H9 (cell line): Measurements from ENCODE around the gene NAA50. TPM values are rescaled to one million over a fixed set of nuclear protein-coding genes. Genes with fewer than 3 reads are reported as not detected.

Experiments
- DNase-seq: peaks from one replicate; pipeline ENCODE4 v3.0.0-alpha.2; 2017
- H2AFZ ChIP-seq: one replicate; pipeline ENCODE4 v1.6.1; 2013; ENCODE audit warnings: mild to moderate bottlenecking, low read length, control low read depth, moderate library complexity
- H2AK5ac ChIP-seq: 2 replicates; pipeline ENCODE4 v1.6.1; 2013; ENCODE audit warnings: low read length, control low read depth, mixed read lengths; ENCODE audit not compliant: insufficient read length
- H2BK120ac ChIP-seq: one replicate; pipeline ENCODE4 v1.6.1; 2013; ENCODE audit warnings: low read depth, mild to moderate bottlenecking, low read length, control low read depth, inconsistent platforms; ENCODE audit not compliant: poor library complexity, severe bottlenecking
- H2BK12ac ChIP-seq: 2 replicates; pipeline ENCODE4 v1.6.1; 2013; ENCODE audit warnings: low read length, control low read depth, mixed read lengths, low read depth; ENCODE audit not compliant: insufficient read length
- H2BK15ac ChIP-seq: 2 replicates; pipeline ENCODE4 v1.6.1; 2013; ENCODE audit warnings: low read depth, low read length, control low read depth
- H2BK20ac ChIP-seq: one replicate; pipeline ENCODE4 v1.6.1; 2013; ENCODE audit warnings: low read depth, mild to moderate bottlenecking, low read length, control low read depth, inconsistent platforms; ENCODE audit not compliant: poor library complexity, severe bottlenecking
- H2BK5ac ChIP-seq: 2 replicates; pipeline ENCODE4 v1.6.1; 2013; ENCODE audit warnings: low read length, control low read depth, mixed read lengths; ENCODE audit not compliant: insufficient read length
- H3K14ac ChIP-seq: 2 replicates; pipeline ENCODE4 v1.6.1; 2013; ENCODE audit warnings: low read length, control low read depth; ENCODE audit not compliant: insufficient read depth
- H3K18ac ChIP-seq: 2 replicates; pipeline ENCODE4 v1.6.1; 2013; ENCODE audit warnings: low read depth, mild to moderate bottlenecking, mixed read lengths, low read length, control low read depth; ENCODE audit not compliant: insufficient read length
- H3K23ac ChIP-seq: 2 replicates; pipeline ENCODE4 v1.6.1; 2013; ENCODE audit warnings: low read length, control low read depth, mixed read lengths, low read depth; ENCODE audit not compliant: insufficient read length
- H3K23me2 ChIP-seq: 2 replicates; pipeline ENCODE4 v1.6.1; 2013; ENCODE audit warnings: low read depth, mild to moderate bottlenecking, mixed read lengths, low read length, control low read depth; ENCODE audit not compliant: insufficient read length, poor library complexity, severe bottlenecking
- H3K27ac ChIP-seq: 2 replicates; pipeline ENCODE4 v1.5.1; 2013; ENCODE audit warnings: low read length, control low read depth, mixed read lengths, low read depth; ENCODE audit not compliant: insufficient read length
- H3K27me3 ChIP-seq: 2 replicates; pipeline ENCODE4 v1.6.1; 2013; ENCODE audit warnings: low read length, control low read depth, inconsistent platforms; ENCODE audit not compliant: insufficient read depth
- H3K4ac ChIP-seq: 2 replicates; pipeline ENCODE4 v1.6.1; 2013; ENCODE audit warnings: low read depth, mild to moderate bottlenecking, control low read depth, inconsistent platforms, low read length, moderate library complexity
- H3K4me1 ChIP-seq: 2 replicates; pipeline ENCODE4 v1.6.1; 2013; ENCODE audit warnings: low read length, control low read depth, inconsistent platforms; ENCODE audit not compliant: insufficient read depth
- H3K4me2 ChIP-seq: 2 replicates; pipeline ENCODE4 v1.6.1; 2013; ENCODE audit warnings: low read length, control low read depth, mixed read lengths; ENCODE audit not compliant: insufficient read length, insufficient read depth
- H3K56ac ChIP-seq: 2 replicates; pipeline ENCODE4 v1.6.1; 2013; ENCODE audit warnings: low read depth, mild to moderate bottlenecking, mixed read lengths, low read length, control low read depth; ENCODE audit not compliant: insufficient read length
- H3K79me1 ChIP-seq: 2 replicates; pipeline ENCODE4 v1.6.1; 2013; ENCODE audit warnings: low read depth, mild to moderate bottlenecking, moderate library complexity, low read length, control low read depth, inconsistent platforms; ENCODE audit not compliant: insufficient read depth, poor library complexity, severe bottlenecking
- H3K79me2 ChIP-seq: 2 replicates; pipeline ENCODE4 v1.6.1; 2013; ENCODE audit warnings: low read length, control low read depth, inconsistent platforms; ENCODE audit not compliant: insufficient read depth
- H3K9ac ChIP-seq: 2 replicates; pipeline ENCODE4 v1.6.1; 2013; ENCODE audit warnings: low read length, control low read depth, mixed read lengths; ENCODE audit not compliant: insufficient read length; ENCODE audit errors: extremely low read depth
- H3K9me3 ChIP-seq: one replicate; pipeline ENCODE4 v1.6.1; 2013; ENCODE audit warnings: low read depth, low read length, inconsistent platforms; ENCODE audit not compliant: control insufficient read depth
- H3T11ph ChIP-seq: one replicate; pipeline ENCODE4 v1.6.1; 2013; ENCODE audit warnings: mild to moderate bottlenecking, low read length, control low read depth, inconsistent platforms
- H4K20me1 ChIP-seq: one replicate; pipeline ENCODE4 v1.6.1; 2013; ENCODE audit not compliant: control insufficient read depth, insufficient read length, insufficient read depth
- H4K5ac ChIP-seq: 2 replicates; pipeline ENCODE4 v1.6.1; 2013; ENCODE audit warnings: low read depth, mild to moderate bottlenecking, mixed read lengths, low read length, control low read depth; ENCODE audit not compliant: insufficient read length
- H4K8ac ChIP-seq: replicated peaks from 2 replicates; pipeline ENCODE4 v1.6.1; 2013; ENCODE audit warnings: low read length, control low read depth, mixed read lengths, low read depth; ENCODE audit not compliant: insufficient read length
- H4K91ac ChIP-seq: 2 replicates; pipeline ENCODE4 v1.6.1; 2013; ENCODE audit warnings: low read depth, mild to moderate bottlenecking, moderate library complexity, mixed read lengths, low read length, control low read depth; ENCODE audit not compliant: insufficient read length
- H3K27ac Mint-ChIP-seq, 3 experiments: 2 replicates in 2 of 3; 3 replicates in 1 of 3; pipeline ENCODE4 v1.8.0; 2020 to 2021; ENCODE audit warnings: mixed read lengths in 3 of 3, mild to moderate bottlenecking in 1 of 3, moderate library complexity in 1 of 3
- H3K27me3 Mint-ChIP-seq: 2 replicates; pipeline ENCODE4 v1.8.0; 2021; ENCODE audit warnings: low read depth, mild to moderate bottlenecking, moderate library complexity, mixed read lengths
- H3K36me3 Mint-ChIP-seq, 3 experiments: 2 replicates in 2 of 3; 3 replicates in 1 of 3; pipeline ENCODE4 v1.8.0; 2020 to 2021; ENCODE audit warnings: low read depth in 3 of 3, mixed read lengths in 3 of 3; ENCODE audit not compliant: insufficient read depth in 1 of 3
- H3K4me1 Mint-ChIP-seq, 2 experiments: 2 replicates each; pipeline ENCODE4 v1.8.0; 2020; ENCODE audit warnings: mixed read lengths in 2 of 2
- H3K4me3 Mint-ChIP-seq, 2 experiments: 2 replicates in 1 of 2; 3 replicates in 1 of 2; pipeline ENCODE4 v1.8.0; 2020 to 2021; ENCODE audit warnings: mild to moderate bottlenecking in 2 of 2, mixed read lengths in 2 of 2, moderate library complexity in 1 of 2
- H3K9me3 Mint-ChIP-seq, 2 experiments: 2 replicates in 1 of 2; 3 replicates in 1 of 2; pipeline ENCODE4 v1.8.0; 2020; ENCODE audit warnings: mild to moderate bottlenecking in 2 of 2, mixed read lengths in 2 of 2, moderate library complexity in 1 of 2
- total RNA-seq: library from RNA; stranded (reverse); gene quantifications from 2 replicates; pipeline ENCODE4 v1.2.1, GENCODE V29; 2021
- TF ChIP-seq, protein P1 (sequence below): fragments of 200-600 bp; sonication (generic); conservative IDR thresholded peaks from 3 replicates; pipeline ENCODE4 v1.8.0; 2021; ENCODE audit warnings: antibody characterized with exemption, mild to moderate bottlenecking

Gene NAA50
- total RNA-seq, 1 experiment from 2014 or later, result 216 TPM

GRCh38 chr3:113791381-113791780 is 45.3 kb upstream of the NAA50 start:
- Mint-ChIP-seq H3K4me3 (no peak overlapping the region), H3K27ac (no peak overlapping the region), H3K9me3 (no peaks in the 10 kb centered on the region), H3K27me3 (no peaks in the 10 kb centered on the region), H3K36me3 (peaks cover 6 to 37% (median 8%) of the 10 kb centered on the region in 3 experiments; a peak in 6 of 7 replicates), H3K4me1 (no peaks in the 10 kb centered on the region)
- no peak overlapping the region for H4K91ac ChIP-seq
- H4K8ac ChIP-seq, result no peak overlapping the region
- no peaks in the 10 kb centered on the region for H3K27me3 ChIP-seq
- no peak overlapping the region for H2BK20ac ChIP-seq
- no peaks in the 10 kb centered on the region for H3K4me1 ChIP-seq
- H3K56ac ChIP-seq, result no peak overlapping the region
- no peaks in the 10 kb centered on the region for H3K23me2 ChIP-seq
- no peak overlapping the region for H3T11ph ChIP-seq
- DNase-seq, result no peak
- no peak overlapping the region for H3K9ac ChIP-seq
- no peak overlapping the region for H2BK120ac ChIP-seq
- H3K4me2 ChIP-seq, result no peak overlapping the region
- TF ChIP-seq, protein P1, sequence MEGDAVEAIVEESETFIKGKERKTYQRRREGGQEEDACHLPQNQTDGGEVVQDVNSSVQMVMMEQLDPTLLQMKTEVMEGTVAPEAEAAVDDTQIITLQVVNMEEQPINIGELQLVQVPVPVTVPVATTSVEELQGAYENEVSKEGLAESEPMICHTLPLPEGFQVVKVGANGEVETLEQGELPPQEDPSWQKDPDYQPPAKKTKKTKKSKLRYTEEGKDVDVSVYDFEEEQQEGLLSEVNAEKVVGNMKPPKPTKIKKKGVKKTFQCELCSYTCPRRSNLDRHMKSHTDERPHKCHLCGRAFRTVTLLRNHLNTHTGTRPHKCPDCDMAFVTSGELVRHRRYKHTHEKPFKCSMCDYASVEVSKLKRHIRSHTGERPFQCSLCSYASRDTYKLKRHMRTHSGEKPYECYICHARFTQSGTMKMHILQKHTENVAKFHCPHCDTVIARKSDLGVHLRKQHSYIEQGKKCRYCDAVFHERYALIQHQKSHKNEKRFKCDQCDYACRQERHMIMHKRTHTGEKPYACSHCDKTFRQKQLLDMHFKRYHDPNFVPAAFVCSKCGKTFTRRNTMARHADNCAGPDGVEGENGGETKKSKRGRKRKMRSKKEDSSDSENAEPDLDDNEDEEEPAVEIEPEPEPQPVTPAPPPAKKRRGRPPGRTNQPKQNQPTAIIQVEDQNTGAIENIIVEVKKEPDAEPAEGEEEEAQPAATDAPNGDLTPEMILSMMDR, result no peak
- H3K79me2 ChIP-seq, result no peaks in the 10 kb centered on the region
- no peak overlapping the region for H2AK5ac ChIP-seq
- H3K18ac ChIP-seq, result no peak overlapping the region
- H2BK12ac ChIP-seq, result no peak overlapping the region
- no peak overlapping the region for H3K23ac ChIP-seq
- no peak overlapping the region for H3K14ac ChIP-seq
- no peaks in the 10 kb centered on the region for H4K20me1 ChIP-seq
- no peak overlapping the region for H2AFZ ChIP-seq
- H3K27ac ChIP-seq, result no peak overlapping the region
- no peak overlapping the region for H2BK15ac ChIP-seq
- H2BK5ac ChIP-seq, result no peak overlapping the region
- no peaks in the 10 kb centered on the region for H3K9me3 ChIP-seq
- H3K79me1 ChIP-seq, result no peaks in the 10 kb centered on the region
- no peak overlapping the region for H4K5ac ChIP-seq
- no peak overlapping the region for H3K4ac ChIP-seq
